HepG2 (cell line): Measurements from ENCODE around the gene CDNF. TPM values are rescaled to one million over a fixed set of nuclear protein-coding genes. Genes with fewer than 3 reads are reported as not detected.

Experiments
- ATAC-seq: fragments of 200-7000 bp; cut with Tn5 transposase; 3 replicates; pipeline ENCODE4 v1.9.1; 2020; ENCODE audit warnings: mild to moderate bottlenecking, moderate library complexity
- BruUV-seq: library from RNA; stranded (reverse); fragments of 400-500 nt; replicated peaks from 2 replicates; lab custom pipeline; 2021; lab: Mats Ljungman, UMichigan
- CTCF ChIA-PET: fragments of 300-600 bp; formaldehyde crosslinking; extraction: SDS; loops from one replicate; lab custom pipeline; 2021; ENCODE audit warnings: low total read pairs, inconsistent platforms, low intra/inter-chr PET ratio; lab: Yijun Ruan, JAX
- POLR2A ChIA-PET: fragments of 350-600 bp; sonication (Branson Sonifier 250); formaldehyde crosslinking; loops from one replicate; lab custom pipeline; 2020; ENCODE audit warnings: antibody characterized with exemption, inconsistent platforms; lab: Yijun Ruan, JAX
- DNase-seq: peaks from one replicate; pipeline ENCODE4 v3.0.0-alpha.2; 2015; ENCODE audit warnings: low spot score
- FAIRE-seq: peaks from 3 replicates; lab custom pipeline; 2011; peaks lifted over from hg19 to GRCh38; lab: Jason Lieb, UNC
- H2AFZ ChIP-seq: one replicate; pipeline ENCODE4 v1.6.1; 2011; ENCODE audit warnings: low read length, inconsistent platforms
- H3K27ac ChIP-seq: fragments of 300-600 bp; 3 replicates; pipeline ENCODE4 v1.8.0; 2011; ENCODE audit warnings: mixed run types, mild to moderate bottlenecking, mixed read lengths, low read length, inconsistent platforms; ENCODE audit not compliant: insufficient read depth; ENCODE audit errors: extremely low read length
- H3K27me3 ChIP-seq, 2 experiments: fragments of 200-600 bp in 1 of 2; 2 replicates in 1 of 2; 3 replicates in 1 of 2; pipeline versions ENCODE4 v1.6.0 to v1.8.0; 2011; ENCODE audit warnings: low read length in 2 of 2, mild to moderate bottlenecking in 2 of 2, moderate library complexity in 2 of 2, inconsistent platforms in 1 of 2; ENCODE audit not compliant: insufficient read depth in 2 of 2, control insufficient read depth in 1 of 2
- H3K36me3 ChIP-seq, 2 experiments: fragments of 200-600 bp in 1 of 2; replicated peaks in 1 of 2; 2 replicates in 1 of 2; 3 replicates in 1 of 2; pipeline versions ENCODE4 v1.5.1 to v1.8.0; 2011; ENCODE audit warnings: low read length in 2 of 2, inconsistent platforms in 1 of 2; ENCODE audit not compliant: insufficient read depth in 2 of 2, control insufficient read depth in 1 of 2
- H3K4me1 ChIP-seq: 2 replicates; pipeline ENCODE4 v1.5.1; 2012; ENCODE audit warnings: low read length, inconsistent platforms; ENCODE audit not compliant: insufficient read depth
- H3K4me2 ChIP-seq: 2 replicates; pipeline ENCODE4 v1.6.0; 2011; ENCODE audit warnings: low read depth, low read length, inconsistent platforms
- H3K4me3 ChIP-seq, 3 experiments: fragments of 200-600 bp in 1 of 3; sonication (generic), shearing (Covaris generic) in 1 of 3; replicated peaks in 1 of 3; 2 replicates each; pipeline ENCODE4 v1.5.1; 2011 to 2016; ENCODE audit warnings: low read length in 3 of 3, inconsistent platforms in 2 of 3, low read depth in 2 of 3, mild to moderate bottlenecking in 2 of 3, control low read depth in 1 of 3, mixed read lengths in 1 of 3; ENCODE audit not compliant: insufficient read depth in 1 of 3
- H3K79me2 ChIP-seq: one replicate; pipeline ENCODE4 v1.6.1; 2011; ENCODE audit warnings: low read length, inconsistent platforms; ENCODE audit not compliant: insufficient read depth
- H3K9ac ChIP-seq: 2 replicates; pipeline ENCODE4 v1.6.0; 2011; ENCODE audit warnings: mild to moderate bottlenecking, low read depth, low read length, inconsistent platforms; ENCODE audit not compliant: insufficient read depth
- H3K9me3 ChIP-seq: 2 replicates; pipeline ENCODE4 v1.5.1; 2012; ENCODE audit warnings: mild to moderate bottlenecking, low read length
- H4K20me1 ChIP-seq: 2 replicates; pipeline ENCODE4 v1.6.0; 2011; ENCODE audit warnings: inconsistent platforms, mild to moderate bottlenecking, low read length, moderate library complexity; ENCODE audit not compliant: insufficient read depth
- FLYWCH1 ChIP-seq: sonication (generic); formaldehyde crosslinking; IDR thresholded peaks from 2 replicates; pipeline ENCODE4 v1.8.1; 2023; ENCODE audit warnings: mild to moderate bottlenecking, missing genetic modification reagents
- GATAD1 ChIP-seq: IDR thresholded peaks from 2 replicates; pipeline ENCODE4 v1.6.1; 2016; ENCODE audit warnings: missing genetic modification reagents, missing compliant biosample characterization
- KLF15 ChIP-seq: sonication (generic); formaldehyde crosslinking; IDR thresholded peaks from 2 replicates; pipeline ENCODE4 v1.8.1; 2023; ENCODE audit warnings: borderline replicate concordance, mild to moderate bottlenecking, inconsistent platforms, missing genetic modification reagents, mixed read lengths
- SP2 ChIP-seq: sonication (generic); formaldehyde crosslinking; IDR thresholded peaks from 2 replicates; pipeline ENCODE4 v1.5.1; 2020; ENCODE audit warnings: mild to moderate bottlenecking, missing genetic modification reagents
- TMF1 ChIP-seq: sonication (generic); formaldehyde crosslinking; IDR thresholded peaks from 2 replicates; pipeline ENCODE4 v1.8.1; 2022; ENCODE audit warnings: low read depth, missing genetic modification reagents
- ZNF512 ChIP-seq: sonication (generic); formaldehyde crosslinking; IDR thresholded peaks from 2 replicates; pipeline ENCODE4 v1.4.0; 2020; ENCODE audit warnings: mild to moderate bottlenecking, missing genetic modification reagents
- ZNF570 ChIP-seq: sonication (generic); formaldehyde crosslinking; IDR thresholded peaks from 2 replicates; pipeline ENCODE4 v1.4.0; 2020; ENCODE audit warnings: mild to moderate bottlenecking, missing genetic modification reagents, borderline replicate concordance
- WGBS: methylation state at CpG from one replicate; pipeline ENCODE4 v1.1.6; 2017; ENCODE audit warnings: low lambda C conversion rate; 5-methylcytosine and 5-hydroxymethylcytosine counted together
- in situ Hi-C: cut with HindIII; loops from 2 replicates; pipeline ENCODE4 v1.10.0; 2017; ENCODE audit warnings: low pct_unique_long_range_greater_than_20kb; ENCODE audit not compliant: extremely low pct_ligation_motif_present
- intact Hi-C: fragments of 100-400 bp; cut with micrococcal nuclease; formaldehyde crosslinking; loops from one replicate; pipeline ENCODE4 v1.10.0; 2022; ENCODE audit not compliant: unreplicated experiment
- polyA plus RNA-seq, 8 experiments: library from polyadenylated mRNA; depleted of rRNA in 3 of 8; stranded (reverse) in 7 of 8; unstranded in 1 of 8; fragments of >200 nt; fragmentation: Illumina TruSeq in 4 of 8; extraction: Trizol in 4 of 8; gene quantifications; 2 replicates each; pipeline versions ENCODE4 v1.2.1 to v1.2.3, GENCODE V29; 2011 to 2016; ENCODE audit warnings: low read depth in 4 of 8, missing spikeins in 1 of 8, mixed read lengths in 1 of 8; ENCODE audit not compliant: insufficient read depth in 1 of 8
- total RNA-seq, 5 experiments: library from RNA; depleted of rRNA; stranded (reverse); fragments of >200 nt; fragmentation: Illumina TruSeq; extraction: Trizol; gene quantifications; 2 replicates each; pipeline ENCODE4 v1.2.3, GENCODE V29; 2016; ENCODE audit warnings: low read depth in 1 of 5
- TF ChIP-seq, protein P1 (sequence below): sonication (generic); formaldehyde crosslinking; IDR thresholded peaks from 2 replicates; pipeline ENCODE4 v1.4.0; 2020; ENCODE audit warnings: missing genetic modification reagents

Gene CDNF
- total and polyA plus RNA-seq, 2 of the 13 experiments (the other 11 are each of a cell fraction or from before 2014, with no cell fraction given), result 0.29 to 0.33 TPM

DNA sequence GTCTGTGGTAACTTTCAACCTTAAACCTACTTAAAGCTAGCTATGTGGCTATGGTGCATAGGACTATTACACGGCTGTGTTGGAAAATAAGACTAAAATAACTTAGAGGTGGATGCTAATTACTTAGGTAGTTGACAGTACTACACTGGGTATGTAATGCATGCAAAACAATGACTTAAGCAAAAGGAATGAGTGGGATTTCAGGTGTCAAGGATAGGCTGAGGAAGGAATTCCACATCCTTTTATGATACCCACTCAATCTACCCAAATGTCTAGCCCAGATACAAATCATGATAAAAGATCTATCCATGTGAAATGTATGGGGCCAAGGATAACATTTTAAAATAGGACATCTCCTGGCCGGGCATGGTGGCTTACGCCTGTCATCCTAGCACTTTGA is 13.9 kb downstream of the CDNF start:
- H3K36me3 ChIP-seq, result no peaks in the 10 kb centered on the region
- intact Hi-C loops (loop anchor here (1.0 kb wide), 2 partner anchors 288 to 325 kb away; no protein-coding TSS in a partner anchor), in situ Hi-C loops (loop anchor here (5.0 to 25.0 kb wide), 2 partner anchors 327 to 637 kb away; no protein-coding TSS in a partner anchor)
- H3K9me3 ChIP-seq, result no peaks in the 10 kb centered on the region
- ChIA-PET CTCF (interaction anchor here (1.9 to 2.4 kb wide), 2 partner anchors 287 to 325 kb away, joined by 13 to 16 read pairs; no protein-coding TSS in a partner anchor), POLR2A (no interaction called here)
- no peak overlapping the region for H3K4me2 ChIP-seq
- no peak overlapping the region for H2AFZ ChIP-seq
- FAIRE-seq, result no peak
- H3K27ac ChIP-seq, result no peak overlapping the region
- H3K79me2 ChIP-seq, result no peaks in the 10 kb centered on the region
- no TSS peak for BruUV-seq
- no peak overlapping the region for H3K4me3 ChIP-seq
- no peak for TF ChIP-seq GATAD1 (CRISPR knock-in tag)
- TF ChIP-seq SP2 (CRISPR knock-in tag), result no peak
- TF ChIP-seq ZNF512 (CRISPR knock-in tag), result no peak
- TF ChIP-seq FLYWCH1 (CRISPR knock-in tag), result no peak
- no peak for TF ChIP-seq ZNF570 (CRISPR knock-in tag)
- TF ChIP-seq TMF1, result no peak
- no peak for TF ChIP-seq KLF15 (CRISPR knock-in tag)
- TF ChIP-seq, protein P1, sequence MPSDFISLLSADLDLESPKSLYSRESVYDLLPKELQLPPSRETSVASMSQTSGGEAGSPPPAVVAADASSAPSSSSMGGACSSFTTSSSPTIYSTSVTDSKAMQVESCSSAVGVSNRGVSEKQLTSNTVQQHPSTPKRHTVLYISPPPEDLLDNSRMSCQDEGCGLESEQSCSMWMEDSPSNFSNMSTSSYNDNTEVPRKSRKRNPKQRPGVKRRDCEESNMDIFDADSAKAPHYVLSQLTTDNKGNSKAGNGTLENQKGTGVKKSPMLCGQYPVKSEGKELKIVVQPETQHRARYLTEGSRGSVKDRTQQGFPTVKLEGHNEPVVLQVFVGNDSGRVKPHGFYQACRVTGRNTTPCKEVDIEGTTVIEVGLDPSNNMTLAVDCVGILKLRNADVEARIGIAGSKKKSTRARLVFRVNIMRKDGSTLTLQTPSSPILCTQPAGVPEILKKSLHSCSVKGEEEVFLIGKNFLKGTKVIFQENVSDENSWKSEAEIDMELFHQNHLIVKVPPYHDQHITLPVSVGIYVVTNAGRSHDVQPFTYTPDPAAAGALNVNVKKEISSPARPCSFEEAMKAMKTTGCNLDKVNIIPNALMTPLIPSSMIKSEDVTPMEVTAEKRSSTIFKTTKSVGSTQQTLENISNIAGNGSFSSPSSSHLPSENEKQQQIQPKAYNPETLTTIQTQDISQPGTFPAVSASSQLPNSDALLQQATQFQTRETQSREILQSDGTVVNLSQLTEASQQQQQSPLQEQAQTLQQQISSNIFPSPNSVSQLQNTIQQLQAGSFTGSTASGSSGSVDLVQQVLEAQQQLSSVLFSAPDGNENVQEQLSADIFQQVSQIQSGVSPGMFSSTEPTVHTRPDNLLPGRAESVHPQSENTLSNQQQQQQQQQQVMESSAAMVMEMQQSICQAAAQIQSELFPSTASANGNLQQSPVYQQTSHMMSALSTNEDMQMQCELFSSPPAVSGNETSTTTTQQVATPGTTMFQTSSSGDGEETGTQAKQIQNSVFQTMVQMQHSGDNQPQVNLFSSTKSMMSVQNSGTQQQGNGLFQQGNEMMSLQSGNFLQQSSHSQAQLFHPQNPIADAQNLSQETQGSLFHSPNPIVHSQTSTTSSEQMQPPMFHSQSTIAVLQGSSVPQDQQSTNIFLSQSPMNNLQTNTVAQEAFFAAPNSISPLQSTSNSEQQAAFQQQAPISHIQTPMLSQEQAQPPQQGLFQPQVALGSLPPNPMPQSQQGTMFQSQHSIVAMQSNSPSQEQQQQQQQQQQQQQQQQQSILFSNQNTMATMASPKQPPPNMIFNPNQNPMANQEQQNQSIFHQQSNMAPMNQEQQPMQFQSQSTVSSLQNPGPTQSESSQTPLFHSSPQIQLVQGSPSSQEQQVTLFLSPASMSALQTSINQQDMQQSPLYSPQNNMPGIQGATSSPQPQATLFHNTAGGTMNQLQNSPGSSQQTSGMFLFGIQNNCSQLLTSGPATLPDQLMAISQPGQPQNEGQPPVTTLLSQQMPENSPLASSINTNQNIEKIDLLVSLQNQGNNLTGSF (CRISPR knock-in tag), result no peak
- 53% methylated on average over 3 of the region's 3 CpGs for WGBS
- no peaks in the 10 kb centered on the region for H3K4me1 ChIP-seq
- H3K9ac ChIP-seq, result no peak overlapping the region
- no peak for ATAC-seq
- no peaks in the 10 kb centered on the region for H4K20me1 ChIP-seq
- DNase-seq, result no peak
- peaks cover 0 to 1% of the 10 kb centered on the region in 2 experiments; a peak in 1 of 5 replicates for H3K27me3 ChIP-seq
